ENCODE data around the gene ASPSCR1.

The ASPSCR1 gene

DNA sequence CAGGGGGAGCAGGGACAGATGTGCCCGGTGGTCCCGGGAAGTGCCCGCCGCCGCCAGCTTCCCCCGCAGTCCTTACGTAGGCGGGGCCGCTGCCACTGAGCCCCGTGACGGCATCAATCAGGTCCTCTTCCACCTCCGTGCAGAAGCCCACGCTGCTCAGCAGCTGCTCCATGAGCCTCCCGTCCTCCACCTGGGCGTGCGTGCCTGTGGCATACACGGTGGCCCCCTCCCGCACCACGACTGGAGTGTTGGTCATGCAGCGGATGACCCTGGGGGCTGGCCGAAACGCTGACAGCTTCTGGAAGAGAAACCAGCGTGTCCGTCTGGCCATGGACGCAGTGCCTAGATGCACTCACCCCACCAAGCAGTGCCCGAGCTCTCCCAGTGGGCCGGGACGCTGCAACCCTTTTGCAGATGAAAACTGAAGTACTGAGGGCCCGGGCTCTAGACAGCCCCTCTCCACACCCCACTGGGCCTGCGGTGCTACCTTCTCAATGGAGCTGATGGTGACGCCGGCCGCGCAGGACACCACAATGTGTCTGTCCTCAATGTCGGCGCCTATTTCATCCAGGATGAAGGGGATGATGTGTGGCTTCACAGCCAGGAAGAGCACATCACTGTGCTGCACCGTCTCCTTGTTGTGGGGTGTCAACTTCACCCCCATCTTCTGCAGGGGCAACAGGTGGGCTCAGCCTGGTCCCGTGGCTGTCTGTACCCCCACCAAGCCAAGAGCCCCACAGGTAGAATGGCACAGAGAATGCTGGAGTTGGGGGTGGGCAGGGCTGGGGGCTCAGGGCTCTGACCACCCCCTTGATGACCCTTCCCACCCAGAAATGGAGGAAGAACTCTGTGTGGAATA lies 42.4 kb upstream of the ASPSCR1 start:
- Histone ChIP-seq H4K91ac (ENCODE audit: low read length) (no peak overlapping the region), H3K79me1 (replicated peaks; ENCODE audit: low read length, poor library complexity, severe bottlenecking) (peaks cover 20% of the 10 kb centered on the region), H3K27me3 (ENCODE audit: control insufficient read depth in 1 of 2, insufficient read depth in 1 of 2, low read length in 2 of 2) (peaks cover 0 to 29% of the 10 kb centered on the region in 2 experiments), H4K8ac (ENCODE audit: low read length) (no peak overlapping the region), H3K9ac (ENCODE audit: low read length) (no peak overlapping the region), H2AFZ (ENCODE audit: low read depth, low read length) (no peak overlapping the region), H3K9me3 (ENCODE audit: control insufficient read depth, low read length) (no peaks in the 10 kb centered on the region), H3K14ac (ENCODE audit: low read length in 2 of 2) (no peak overlapping the region), H3K4me1 (ENCODE audit: control insufficient read depth, insufficient read depth, low read depth, low read length) (peaks cover 26% of the 10 kb centered on the region), H3K36me3 (ENCODE audit: control insufficient read depth in 1 of 2, insufficient read depth in 2 of 2, low read depth in 1 of 2, low read length in 2 of 2) (peaks cover 0 to 37% of the 10 kb centered on the region in 2 experiments), H3K18ac (ENCODE audit: low read depth in 1 of 2, low read length in 2 of 2) (no peak overlapping the region), H2BK12ac (ENCODE audit: low read length in 2 of 2) (no peak overlapping the region), H2BK120ac (ENCODE audit: low read depth, low read length) (no peak overlapping the region), H3K23ac (ENCODE audit: low read length in 2 of 2) (no peak overlapping the region), H3K4me3 (ENCODE audit: insufficient read depth in 1 of 2, low read depth in 1 of 2, low read length in 2 of 2) (no peak overlapping the region), H2AK5ac (ENCODE audit: low read length, severe bottlenecking) (no peak overlapping the region), H2BK5ac (ENCODE audit: low read depth, low read length, poor library complexity, severe bottlenecking) (no peak overlapping the region), H3K27ac (ENCODE audit: low read length, poor library complexity, severe bottlenecking) (no peak overlapping the region), H2BK15ac (ENCODE audit: low read depth, poor library complexity, severe bottlenecking) (no peak overlapping the region), H3K4me2 (ENCODE audit: low read length, poor library complexity, severe bottlenecking) (peak overlapping the region; percentile 0), H3K4ac (ENCODE audit: low read depth in 1 of 2, low read length in 2 of 2) (no peak overlapping the region)
- 96% methylated on average over 38 of the region's 38 CpGs for WGBS
- DNase-seq: no peak

DNA sequence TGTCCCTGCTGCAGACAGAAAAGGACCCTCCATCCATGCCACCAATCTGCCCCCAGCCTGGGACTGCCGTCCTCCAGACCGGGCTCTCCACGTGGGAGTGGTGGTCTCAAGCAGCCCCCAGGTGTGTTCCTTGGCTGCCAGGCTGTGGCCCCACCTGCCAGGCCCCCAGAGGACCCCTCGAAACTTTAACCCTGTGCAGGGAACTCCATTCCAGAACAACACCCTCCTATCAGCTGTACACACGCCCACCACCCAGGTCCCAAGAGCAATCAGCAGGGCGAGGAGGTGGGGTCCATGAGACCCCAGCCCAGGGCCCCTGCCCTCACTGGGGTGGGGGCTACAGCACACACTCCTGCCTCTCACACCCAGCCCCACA lies 41.7 kb upstream of the ASPSCR1 start:
- peaks cover 4 to 35% of the 10 kb centered on the region in 2 experiments for H3K27me3 ChIP-seq (ENCODE audit: control insufficient read depth in 1 of 2, insufficient read depth in 1 of 2, low read length in 2 of 2)
- H3K4me3 ChIP-seq (ENCODE audit: insufficient read depth in 1 of 2, low read depth in 1 of 2, low read length in 2 of 2): no peak overlapping the region
- no peak overlapping the region for H2BK5ac ChIP-seq (ENCODE audit: low read depth, low read length, poor library complexity, severe bottlenecking)
- no peak overlapping the region for H2BK15ac ChIP-seq (ENCODE audit: low read depth, poor library complexity, severe bottlenecking)
- peaks cover 24% of the 10 kb centered on the region for H3K4me1 ChIP-seq (ENCODE audit: control insufficient read depth, insufficient read depth, low read depth, low read length)
- peak overlapping the region in 1 of 2 experiments; percentile 25 for H3K18ac ChIP-seq (ENCODE audit: low read depth in 1 of 2, low read length in 2 of 2)
- H4K8ac ChIP-seq (ENCODE audit: low read length): no peak overlapping the region
- no peak overlapping the region for H2BK120ac ChIP-seq (ENCODE audit: low read depth, low read length)
- no peak for DNase-seq
- no peak overlapping the region for H3K4ac ChIP-seq (ENCODE audit: low read depth in 1 of 2, low read length in 2 of 2)
- H3K9me3 ChIP-seq (ENCODE audit: control insufficient read depth, low read length): no peaks in the 10 kb centered on the region
- no peak overlapping the region for H3K23ac ChIP-seq (ENCODE audit: low read length in 2 of 2)
- no peak overlapping the region for H2BK12ac ChIP-seq (ENCODE audit: low read length in 2 of 2)
- H3K27ac ChIP-seq (ENCODE audit: low read length, poor library complexity, severe bottlenecking): no peak overlapping the region
- peaks cover 0 to 36% of the 10 kb centered on the region in 2 experiments for H3K36me3 ChIP-seq (ENCODE audit: control insufficient read depth in 1 of 2, insufficient read depth in 2 of 2, low read depth in 1 of 2, low read length in 2 of 2)
- peak overlapping the region in 1 of 2 experiments; percentile 53 for H3K14ac ChIP-seq (ENCODE audit: low read length in 2 of 2)
- WGBS: 93% methylated on average over 6 of the region's 6 CpGs
- no peak overlapping the region for H4K91ac ChIP-seq (ENCODE audit: low read length)
- H3K4me2 ChIP-seq (ENCODE audit: low read length, poor library complexity, severe bottlenecking): peak overlapping the region; percentile 0
- no peak overlapping the region for H2AK5ac ChIP-seq (ENCODE audit: low read length, severe bottlenecking)
- H3K79me1 ChIP-seq (replicated peaks; ENCODE audit: low read length, poor library complexity, severe bottlenecking): peaks cover 20% of the 10 kb centered on the region
- no peak overlapping the region for H2AFZ ChIP-seq (ENCODE audit: low read depth, low read length)
- no peak overlapping the region for H3K9ac ChIP-seq (ENCODE audit: low read length)

DNA sequence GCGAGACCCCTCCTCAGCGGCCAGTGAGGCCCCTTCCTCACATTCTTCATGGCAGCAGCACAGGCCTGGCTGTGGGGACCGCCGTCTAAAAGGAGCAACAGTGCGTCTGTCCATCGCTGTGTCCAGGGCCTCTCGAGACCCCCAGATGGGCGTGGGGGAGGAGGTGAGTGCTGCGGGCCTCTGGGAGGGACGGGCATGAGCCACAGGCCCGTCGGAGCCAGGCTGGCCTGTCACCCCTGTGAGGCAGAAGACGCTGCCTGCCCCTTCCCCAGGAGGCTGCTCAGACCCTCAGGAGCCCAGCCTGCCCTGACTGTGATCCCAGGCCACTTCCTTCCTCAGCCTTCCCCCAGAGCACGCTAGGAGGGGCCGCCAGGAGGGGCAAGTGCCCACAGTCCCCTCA lies 38.2 kb upstream of the ASPSCR1 start:
- no peaks in the 10 kb centered on the region for H3K9me3 ChIP-seq (ENCODE audit: control insufficient read depth, low read length)
- no peak overlapping the region for H2AK5ac ChIP-seq (ENCODE audit: low read length, severe bottlenecking)
- H2BK12ac ChIP-seq (ENCODE audit: low read length in 2 of 2): no peak overlapping the region
- no peak overlapping the region for H3K14ac ChIP-seq (ENCODE audit: low read length in 2 of 2)
- H3K4me2 ChIP-seq (ENCODE audit: low read length, poor library complexity, severe bottlenecking): no peak overlapping the region
- H2BK120ac ChIP-seq (ENCODE audit: low read depth, low read length): no peak overlapping the region
- peaks cover 13 to 39% of the 10 kb centered on the region in 2 experiments for H3K27me3 ChIP-seq (ENCODE audit: control insufficient read depth in 1 of 2, insufficient read depth in 1 of 2, low read length in 2 of 2)
- WGBS: 73% methylated on average over 12 of the region's 15 CpGs
- H3K36me3 ChIP-seq (ENCODE audit: control insufficient read depth in 1 of 2, insufficient read depth in 2 of 2, low read depth in 1 of 2, low read length in 2 of 2): peaks cover 0 to 12% of the 10 kb centered on the region in 2 experiments
- H3K23ac ChIP-seq (ENCODE audit: low read length in 2 of 2): no peak overlapping the region
- H3K9ac ChIP-seq (ENCODE audit: low read length): no peak overlapping the region
- no peak overlapping the region for H3K4me3 ChIP-seq (ENCODE audit: insufficient read depth in 1 of 2, low read depth in 1 of 2, low read length in 2 of 2)
- peaks cover 16% of the 10 kb centered on the region for H3K79me1 ChIP-seq (replicated peaks; ENCODE audit: low read length, poor library complexity, severe bottlenecking)
- H2BK15ac ChIP-seq (ENCODE audit: low read depth, poor library complexity, severe bottlenecking): no peak overlapping the region
- H3K27ac ChIP-seq (ENCODE audit: low read length, poor library complexity, severe bottlenecking): no peak overlapping the region
- H3K4ac ChIP-seq (ENCODE audit: low read depth in 1 of 2, low read length in 2 of 2): no peak overlapping the region
- no peak overlapping the region for H2AFZ ChIP-seq (ENCODE audit: low read depth, low read length)
- H3K18ac ChIP-seq (ENCODE audit: low read depth in 1 of 2, low read length in 2 of 2): no peak overlapping the region
- H4K91ac ChIP-seq (ENCODE audit: low read length): no peak overlapping the region
- H2BK5ac ChIP-seq (ENCODE audit: low read depth, low read length, poor library complexity, severe bottlenecking): no peak overlapping the region
- peaks cover 27% of the 10 kb centered on the region for H3K4me1 ChIP-seq (ENCODE audit: control insufficient read depth, insufficient read depth, low read depth, low read length)
- H4K8ac ChIP-seq (ENCODE audit: low read length): no peak overlapping the region
- no peak for DNase-seq

DNA sequence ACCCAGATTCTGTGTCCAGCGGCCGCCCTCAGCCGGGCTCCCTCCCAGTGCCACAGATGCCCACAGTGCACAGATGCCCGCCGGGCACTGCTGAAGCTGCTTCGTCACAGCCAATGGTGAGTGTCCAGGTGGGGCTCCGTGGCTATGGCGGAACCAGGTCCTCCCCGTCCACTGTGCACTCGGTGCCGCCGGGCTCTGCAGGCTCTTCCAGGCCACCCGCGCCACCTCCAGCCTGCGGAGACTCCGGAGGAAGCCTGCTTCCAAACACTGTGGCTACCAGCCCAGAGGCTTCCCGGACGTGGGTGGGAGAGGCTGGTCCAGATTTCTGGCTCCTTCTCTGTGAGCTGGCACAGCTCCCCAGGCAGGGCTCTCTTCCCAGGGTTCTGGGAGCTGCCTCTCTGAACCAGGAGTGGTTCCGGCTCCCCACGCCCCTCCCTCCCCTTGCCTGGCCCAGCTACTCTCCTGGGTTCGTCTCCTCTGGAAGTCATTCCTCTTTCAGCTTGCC lies 37.5 kb upstream of the ASPSCR1 start:
- peaks cover 14% of the 10 kb centered on the region for H3K79me1 ChIP-seq (replicated peaks; ENCODE audit: low read length, poor library complexity, severe bottlenecking)
- no peak overlapping the region for H3K9ac ChIP-seq (ENCODE audit: low read length)
- DNase-seq: no peak
- no peak overlapping the region for H2BK5ac ChIP-seq (ENCODE audit: low read depth, low read length, poor library complexity, severe bottlenecking)
- H4K8ac ChIP-seq (ENCODE audit: low read length): no peak overlapping the region
- H4K91ac ChIP-seq (ENCODE audit: low read length): no peak overlapping the region
- H3K36me3 ChIP-seq (ENCODE audit: control insufficient read depth in 1 of 2, insufficient read depth in 2 of 2, low read depth in 1 of 2, low read length in 2 of 2): peaks cover 0 to 5% of the 10 kb centered on the region in 2 experiments
- no peak overlapping the region for H3K4me3 ChIP-seq (ENCODE audit: insufficient read depth in 1 of 2, low read depth in 1 of 2, low read length in 2 of 2)
- H3K4ac ChIP-seq (ENCODE audit: low read depth in 1 of 2, low read length in 2 of 2): no peak overlapping the region
- H3K4me2 ChIP-seq (ENCODE audit: low read length, poor library complexity, severe bottlenecking): no peak overlapping the region
- H2AK5ac ChIP-seq (ENCODE audit: low read length, severe bottlenecking): no peak overlapping the region
- H3K18ac ChIP-seq (ENCODE audit: low read depth in 1 of 2, low read length in 2 of 2): no peak overlapping the region
- no peak overlapping the region for H3K14ac ChIP-seq (ENCODE audit: low read length in 2 of 2)
- H3K27me3 ChIP-seq (ENCODE audit: control insufficient read depth in 1 of 2, insufficient read depth in 1 of 2, low read length in 2 of 2): peaks cover 13 to 46% of the 10 kb centered on the region in 2 experiments
- no peak overlapping the region for H2AFZ ChIP-seq (ENCODE audit: low read depth, low read length)
- peaks cover 23% of the 10 kb centered on the region for H3K4me1 ChIP-seq (ENCODE audit: control insufficient read depth, insufficient read depth, low read depth, low read length)
- no peak overlapping the region for H2BK120ac ChIP-seq (ENCODE audit: low read depth, low read length)
- no peaks in the 10 kb centered on the region for H3K9me3 ChIP-seq (ENCODE audit: control insufficient read depth, low read length)
- no peak overlapping the region for H3K23ac ChIP-seq (ENCODE audit: low read length in 2 of 2)
- WGBS: 91% methylated on average over 21 of the region's 21 CpGs
- H2BK15ac ChIP-seq (ENCODE audit: low read depth, poor library complexity, severe bottlenecking): no peak overlapping the region
- no peak overlapping the region for H3K27ac ChIP-seq (ENCODE audit: low read length, poor library complexity, severe bottlenecking)
- H2BK12ac ChIP-seq (ENCODE audit: low read length in 2 of 2): no peak overlapping the region

Data from mesenchymal stem cell (in vitro differentiated cells and primary cell).